ENCODE data around the gene HACD1. TPM values are rescaled to one million over a fixed set of nuclear protein-coding genes. Genes with fewer than 3 reads are reported as not detected.

Gene HACD1
- polyA plus RNA-seq, 1 donor from 2014 or later = 23.0 TPM

- Histone ChIP-seq H3K9me2 (ENCODE audit: insufficient read depth, low read length) (no peaks in the 10 kb centered on the region), H3K27ac (ENCODE audit: low read length) (no peak overlapping the region), H3K9ac (ENCODE audit: low read length) (no peak overlapping the region), H3K9me3 (ENCODE audit: low read length) (no peaks in the 10 kb centered on the region), H3F3A (ENCODE audit: insufficient read depth, low read length, poor library complexity, severe bottlenecking) (no peaks in the 10 kb centered on the region), H3K4me3 (ENCODE audit: low read length) (no peak overlapping the region), H3K4me2 (ENCODE audit: low read length) (no peak overlapping the region), H3K36me3 (ENCODE audit: insufficient read depth, low read length) (no peaks in the 10 kb centered on the region), H3K79me2 (replicated peaks; ENCODE audit: insufficient read depth, low read length) (peaks cover 47% of the 10 kb centered on the region), H4K20me1 (ENCODE audit: insufficient read depth) (no peaks in the 10 kb centered on the region), H2AFZ (ENCODE audit: low read depth, low read length) (no peak overlapping the region), H3K27me3 (ENCODE audit: insufficient read depth, low read depth, low read length) (no peaks in the 10 kb centered on the region)
- TF ChIP-seq TAF1 (IDR thresholded peaks at IDR 0.05; ENCODE audit: low read depth) (no peak), EZH2 (IDR thresholded peaks at IDR 0.05; ENCODE audit: borderline replicate concordance, insufficient read depth, low read length, poor library complexity, severe bottlenecking) (no peak), SMC3 (conservative IDR thresholded peaks at IDR 0.05; ENCODE audit: poor library complexity) (no peak), MXI1 (conservative IDR thresholded peaks at IDR 0.05; ENCODE audit: poor library complexity, severe bottlenecking) (no peak)
Measured at GRCh38 chr10:17661510-17661909, 44.3 kb upstream of the HACD1 start.

GRCh38 chr10:17660921-17661320, 43.7 kb upstream of the HACD1 start:
- peaks cover 52% of the 10 kb centered on the region for H3K79me2 ChIP-seq (replicated peaks; ENCODE audit: insufficient read depth, low read length)
- H2AFZ ChIP-seq (ENCODE audit: low read depth, low read length) = no peak overlapping the region
- H4K20me1 ChIP-seq (ENCODE audit: insufficient read depth) = no peaks in the 10 kb centered on the region
- TF ChIP-seq TAF1 (IDR thresholded peaks at IDR 0.05; ENCODE audit: low read depth) (no peak), REST (IDR thresholded peaks at IDR 0.05; ENCODE audit: borderline replicate concordance) (no peak), RAD21 (conservative IDR thresholded peaks at IDR 0.05) (no peak), MXI1 (conservative IDR thresholded peaks at IDR 0.05; ENCODE audit: poor library complexity, severe bottlenecking) (no peak), EP300 (conservative IDR thresholded peaks at IDR 0.05; ENCODE audit: poor library complexity, severe bottlenecking) (no peak), CTCF (IDR thresholded peaks at IDR 0.05; ENCODE audit: poor library complexity, severe bottlenecking) (no peak), POLR2AphosphoS5 (IDR thresholded peaks at IDR 0.05) (no peak), SMC3 (conservative IDR thresholded peaks at IDR 0.05; ENCODE audit: poor library complexity) (no peak), EZH2 (IDR thresholded peaks at IDR 0.05; ENCODE audit: borderline replicate concordance, insufficient read depth, low read length, poor library complexity, severe bottlenecking) (no peak)
- H3K9me3 ChIP-seq (ENCODE audit: low read length) = no peaks in the 10 kb centered on the region
- H3K4me2 ChIP-seq (ENCODE audit: low read length) = no peak overlapping the region
- no peak overlapping the region for H3K9ac ChIP-seq (ENCODE audit: low read length)
- no peak overlapping the region for H3K27ac ChIP-seq (ENCODE audit: low read length)
- no peaks in the 10 kb centered on the region for H3F3A ChIP-seq (ENCODE audit: insufficient read depth, low read length, poor library complexity, severe bottlenecking)
- no peaks in the 10 kb centered on the region for H3K9me2 ChIP-seq (ENCODE audit: insufficient read depth, low read length)
- no peak overlapping the region for H3K4me3 ChIP-seq (ENCODE audit: low read length)
- H3K27me3 ChIP-seq (ENCODE audit: insufficient read depth, low read depth, low read length) = no peaks in the 10 kb centered on the region
- H3K36me3 ChIP-seq (ENCODE audit: insufficient read depth, low read length) = no peaks in the 10 kb centered on the region
